HPDE6-E6E7 (cell line): ENCODE measurements around the gene PDLIM4.
A peak's percentile ranks its signal among the peaks of the same experiment; 100 is the strongest.

Source experiments
- DNase-seq: peaks from one replicate; pipeline ENCODE4 v3.0.0; 2011; ENCODE audit warnings: missing footprints; ENCODE audit errors: extremely low spot score

PDLIM4 gene

DNA sequence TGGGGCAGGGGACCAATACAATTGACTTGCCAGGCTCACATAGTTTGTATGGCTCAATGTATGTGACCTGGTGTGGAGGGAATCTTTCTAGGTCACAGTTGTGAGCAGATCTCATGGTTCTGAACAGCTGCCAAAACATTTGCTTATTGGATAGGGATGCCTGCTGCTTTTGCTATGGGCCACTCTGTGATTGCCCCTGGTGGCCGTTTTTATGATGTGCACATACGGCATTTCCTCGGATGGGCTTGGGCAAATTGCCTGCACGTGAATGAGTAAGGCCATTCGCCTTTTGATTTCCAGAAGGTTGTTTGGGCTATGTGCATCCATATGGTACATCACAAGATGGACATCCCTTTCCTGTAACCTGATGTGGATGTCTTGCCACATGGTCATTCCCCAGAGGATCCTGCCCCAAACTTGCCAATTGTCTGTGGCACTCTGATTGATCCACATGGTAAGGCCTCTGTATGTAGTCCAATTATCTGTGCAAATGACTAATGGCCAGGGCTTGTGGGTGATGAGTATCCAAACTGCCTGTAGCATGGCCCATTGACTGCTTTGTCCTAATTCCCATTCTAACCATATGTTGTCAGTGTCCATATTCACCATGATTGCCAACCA, 26.0 kb downstream of the PDLIM4 start:
- no peak for DNase-seq

DNA sequence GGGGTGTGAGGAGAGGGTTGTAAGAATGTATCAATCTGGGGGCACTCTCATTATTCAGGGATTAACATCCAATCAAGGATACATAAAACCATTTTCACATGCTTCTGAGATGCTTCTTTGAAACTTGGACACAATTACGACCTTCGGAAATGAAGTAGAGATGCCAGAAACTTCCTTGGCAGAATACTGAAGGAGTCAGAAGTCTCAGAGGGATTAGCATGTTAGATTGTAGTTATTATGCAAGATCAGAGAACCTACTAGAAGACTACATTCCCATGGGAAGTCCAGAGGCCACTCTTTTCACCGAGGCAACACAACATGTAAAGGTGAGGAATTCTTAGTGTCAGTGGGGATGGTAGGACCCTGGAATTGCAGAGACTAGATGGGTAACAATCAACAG, 31.6 kb downstream of the PDLIM4 start:
- DNase-seq: no peak

DNA sequence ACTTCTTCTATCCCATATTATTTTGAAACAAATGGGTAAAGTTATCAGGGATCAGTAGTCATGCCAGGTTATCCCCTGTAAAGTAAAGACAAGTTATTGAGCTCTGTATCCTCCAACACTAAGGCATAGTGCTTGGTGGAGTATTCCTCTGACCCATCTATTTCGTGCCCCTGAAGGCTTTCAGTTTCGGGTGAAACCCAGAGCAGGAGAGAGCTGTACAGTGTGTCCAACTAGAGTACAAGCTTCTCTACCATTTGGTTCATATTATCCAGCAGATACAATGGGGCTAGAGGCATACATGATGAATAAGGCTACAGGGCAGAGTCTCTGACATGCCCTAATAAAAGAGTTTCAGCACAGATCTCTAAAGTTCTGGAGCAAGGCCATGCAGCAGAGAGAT, 33.5 kb downstream of the PDLIM4 start:
- no peak for DNase-seq

DNA sequence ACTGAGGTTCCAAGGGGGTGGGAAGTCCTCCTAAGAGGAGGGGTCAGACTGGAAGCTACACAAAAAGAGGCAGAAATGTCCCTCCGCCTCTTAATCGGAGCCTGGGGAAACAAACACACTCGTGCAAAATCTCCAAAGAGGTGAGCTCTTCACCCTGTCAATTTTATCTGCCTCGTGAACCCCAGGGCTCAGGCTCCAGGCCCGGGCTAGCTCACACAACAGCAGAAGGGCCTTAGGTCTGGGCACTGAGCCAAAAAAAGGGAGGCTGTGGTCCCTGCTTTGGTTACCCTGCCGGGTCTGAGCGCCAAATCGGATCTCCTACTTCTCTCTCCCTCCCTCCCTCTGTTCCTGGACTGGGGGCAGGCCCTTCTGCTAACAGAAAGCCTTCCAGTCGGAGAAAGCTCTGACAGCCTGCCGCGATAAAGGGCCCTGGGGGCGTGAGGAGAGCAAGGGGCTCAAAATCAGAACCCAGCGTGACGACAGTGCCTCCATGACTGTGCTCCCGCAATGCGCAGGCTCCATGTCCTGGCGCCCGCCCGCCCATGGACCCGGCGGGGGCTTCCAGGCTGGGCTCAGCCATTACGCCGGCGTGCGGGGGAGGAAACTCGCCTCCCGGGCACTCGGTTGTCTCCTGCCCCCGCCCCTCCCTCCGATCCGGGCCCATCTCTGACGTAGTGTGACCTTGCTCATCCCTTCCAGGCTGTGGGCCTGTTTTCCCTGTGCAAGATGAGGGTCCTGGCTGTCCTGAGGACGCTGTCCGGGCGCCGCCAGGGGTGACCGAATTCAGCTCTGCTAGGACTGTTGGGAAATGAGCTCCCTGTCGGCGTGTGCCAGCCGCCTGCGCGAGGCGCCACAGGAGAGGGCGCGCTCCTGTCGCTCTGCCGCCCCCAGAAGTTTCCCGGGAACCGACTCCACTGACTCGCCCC, 35.8 kb downstream of the PDLIM4 start:
- DNase-seq: peak; percentile 81

DNA sequence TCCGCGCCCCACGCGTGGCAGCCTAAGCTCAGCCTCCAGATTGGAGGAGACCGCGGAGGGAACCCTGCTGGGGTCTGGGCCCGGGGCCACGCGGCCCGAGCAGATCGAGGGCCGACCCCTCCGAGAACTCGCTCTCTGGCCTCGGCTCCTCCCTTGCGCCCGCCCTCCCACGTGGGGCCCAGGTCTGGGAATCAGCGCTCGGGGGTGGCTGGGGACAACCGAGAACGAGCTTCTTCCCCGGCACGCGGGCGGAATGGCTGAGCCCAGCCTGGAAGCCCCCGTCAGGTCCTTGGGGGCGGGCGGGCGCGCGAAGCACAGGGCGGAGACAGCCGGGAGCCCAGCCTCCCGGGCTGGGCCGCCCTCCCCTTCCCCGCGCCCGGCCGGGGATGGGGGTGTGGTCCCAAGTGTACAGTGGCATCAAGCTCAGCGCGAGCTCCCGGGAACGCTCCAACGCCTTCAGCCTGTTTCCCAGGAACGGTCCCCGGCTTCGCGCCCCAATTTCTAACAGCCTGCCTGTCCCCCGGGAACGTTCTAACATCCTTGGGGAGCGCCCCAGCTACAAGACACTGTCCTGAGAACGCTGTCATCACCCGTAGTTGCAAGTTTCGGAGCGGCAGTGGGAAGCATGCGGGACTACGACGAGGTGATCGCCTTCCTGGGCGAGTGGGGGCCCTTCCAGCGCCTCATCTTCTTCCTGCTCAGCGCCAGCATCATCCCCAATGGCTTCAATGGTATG, 36.7 kb downstream of the PDLIM4 start, which contains the start of gene SLC22A4:
Gene SLC22A4, plus strand, starts transcription at position 403 of the 736 bp plus-strand sequence. Its CDS starts 223 bp downstream, at position 626.
- DNase-seq: peak; percentile 91

DNA sequence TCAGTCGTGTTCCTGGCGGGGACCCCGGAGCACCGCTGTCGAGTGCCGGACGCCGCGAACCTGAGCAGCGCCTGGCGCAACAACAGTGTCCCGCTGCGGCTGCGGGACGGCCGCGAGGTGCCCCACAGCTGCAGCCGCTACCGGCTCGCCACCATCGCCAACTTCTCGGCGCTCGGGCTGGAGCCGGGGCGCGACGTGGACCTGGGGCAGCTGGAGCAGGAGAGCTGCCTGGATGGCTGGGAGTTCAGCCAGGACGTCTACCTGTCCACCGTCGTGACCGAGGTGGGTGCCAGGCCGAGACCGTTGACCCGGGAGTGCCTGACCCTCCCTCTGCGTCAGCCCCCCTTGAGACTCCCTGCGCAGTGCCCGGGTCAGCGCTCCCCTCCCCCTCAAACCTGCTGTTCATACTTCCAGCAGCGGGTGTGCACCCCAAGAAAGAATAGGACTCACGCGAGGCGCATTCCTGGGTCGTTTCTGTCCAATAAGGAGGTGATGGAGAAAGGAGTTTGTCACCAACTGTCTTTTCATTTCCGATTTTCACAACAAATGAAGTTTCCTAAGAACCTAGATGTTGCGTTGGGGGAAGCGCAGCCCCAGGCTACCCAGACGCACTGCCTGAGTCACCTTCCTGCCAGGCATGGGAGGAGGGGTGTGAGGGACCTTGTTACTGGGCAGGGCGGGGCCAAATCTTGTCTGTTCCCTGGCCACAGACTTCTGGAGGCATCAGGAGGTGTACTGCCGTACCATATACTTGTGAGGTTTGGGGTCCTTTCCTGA, 37.4 kb downstream of the PDLIM4 start:
- DNase-seq: peak; percentile 76

DNA sequence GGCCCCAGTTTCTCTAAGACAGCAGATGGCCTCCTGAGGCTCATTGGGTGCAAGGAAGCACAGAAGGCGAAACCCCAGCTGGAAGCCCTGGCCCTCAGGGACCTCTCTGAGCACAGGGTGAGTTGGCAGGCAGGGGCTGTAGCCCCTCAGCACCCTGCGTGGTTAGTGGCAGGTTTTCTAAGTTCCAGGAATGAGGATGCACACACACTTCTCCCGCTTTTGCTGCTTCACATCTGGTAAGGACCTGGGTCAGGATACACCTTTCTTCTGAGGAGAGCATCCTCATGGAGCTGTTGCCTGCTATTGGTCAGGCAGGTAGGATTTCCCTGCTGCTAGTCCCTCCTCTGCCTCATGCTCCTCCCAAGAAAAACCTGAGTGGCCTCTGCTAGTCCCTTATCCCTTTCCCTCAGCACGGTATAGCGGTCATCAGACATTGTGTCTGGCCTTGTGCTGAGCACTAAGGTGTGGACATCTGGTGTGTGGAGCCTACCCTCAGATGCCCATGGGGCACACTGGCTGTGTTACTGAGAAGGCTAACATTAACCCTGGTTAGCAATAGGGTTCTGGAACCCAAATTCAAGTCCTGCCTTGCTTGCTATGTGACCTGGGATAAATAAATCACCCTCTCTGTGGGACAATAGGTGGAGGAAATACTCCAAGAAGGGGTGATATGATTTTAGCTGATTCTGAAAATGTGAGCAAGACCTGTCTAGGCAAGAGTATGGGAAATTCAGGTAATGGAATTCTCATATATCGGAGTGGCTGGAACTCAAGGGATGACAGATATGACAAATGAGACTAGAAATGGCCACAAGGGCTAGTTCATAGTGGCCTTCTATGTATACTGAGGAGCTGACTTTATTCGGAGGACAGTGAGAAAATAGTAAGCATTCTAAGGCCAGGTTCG, 38.3 kb downstream of the PDLIM4 start:
- DNase-seq: no peak

DNA sequence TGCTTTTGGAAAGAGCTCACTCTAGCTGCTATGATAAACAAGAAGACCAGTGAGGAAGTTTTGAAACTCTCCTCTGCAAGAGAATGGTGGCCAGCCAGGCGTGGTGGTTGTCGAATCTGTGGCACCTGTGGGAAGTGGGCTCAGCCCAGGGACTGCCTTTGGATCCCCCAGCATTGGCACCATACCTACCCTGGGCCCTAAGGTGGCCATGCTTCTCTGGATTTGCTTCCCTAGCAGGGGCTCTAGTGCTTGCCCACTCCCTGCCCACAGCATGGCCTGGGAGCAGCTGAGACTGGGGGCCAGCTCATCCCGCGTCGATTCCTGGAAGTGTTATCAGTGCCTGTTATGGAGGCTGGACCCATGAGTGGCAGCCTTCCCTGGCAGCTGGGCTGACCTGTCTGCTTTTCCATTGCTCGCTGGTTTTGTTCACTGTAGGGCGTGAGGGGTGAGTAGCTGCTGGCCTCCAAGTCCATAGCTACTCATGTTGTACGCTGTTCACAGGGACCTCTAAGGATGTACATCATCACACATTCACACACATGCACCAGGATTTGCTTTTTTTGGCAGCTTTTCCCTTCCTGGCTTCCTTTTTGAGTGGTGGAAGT, 39.0 kb downstream of the PDLIM4 start:
- DNase-seq: no peak

DNA sequence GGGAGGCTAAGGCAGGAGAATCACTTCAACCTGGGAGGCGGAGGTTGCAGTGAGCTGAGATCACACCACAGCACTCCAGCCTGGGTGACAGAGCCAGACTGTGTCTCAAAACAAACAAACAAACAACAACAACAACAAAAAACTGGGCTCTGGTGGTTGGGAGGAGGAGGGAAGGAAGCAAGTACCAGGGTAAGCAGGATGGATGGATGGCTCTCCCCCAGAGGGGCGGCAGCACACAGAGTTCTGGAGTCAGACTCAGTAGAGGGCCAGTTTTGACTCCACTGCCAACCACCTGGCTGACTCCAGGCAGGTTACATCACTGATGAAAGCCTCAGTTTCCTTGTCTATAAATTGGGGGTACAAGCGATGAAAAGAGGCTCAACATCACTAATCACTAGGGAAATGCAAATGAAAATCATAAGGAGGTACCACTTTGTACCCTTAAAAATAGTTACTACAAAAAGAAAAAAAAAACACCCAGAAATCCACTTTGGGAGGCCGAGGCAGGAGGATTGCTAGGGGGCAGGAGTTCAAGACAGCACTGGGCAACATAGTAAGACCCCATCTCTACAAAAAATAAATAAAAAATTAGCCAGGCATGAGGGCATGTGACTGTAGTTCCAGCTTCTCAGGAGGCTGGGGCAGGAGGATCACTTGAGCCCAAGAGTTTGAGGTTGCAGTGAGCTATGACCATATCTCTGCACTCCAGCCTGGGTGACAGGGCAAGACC, 39.9 kb downstream of the PDLIM4 start:
- DNase-seq: no peak

DNA sequence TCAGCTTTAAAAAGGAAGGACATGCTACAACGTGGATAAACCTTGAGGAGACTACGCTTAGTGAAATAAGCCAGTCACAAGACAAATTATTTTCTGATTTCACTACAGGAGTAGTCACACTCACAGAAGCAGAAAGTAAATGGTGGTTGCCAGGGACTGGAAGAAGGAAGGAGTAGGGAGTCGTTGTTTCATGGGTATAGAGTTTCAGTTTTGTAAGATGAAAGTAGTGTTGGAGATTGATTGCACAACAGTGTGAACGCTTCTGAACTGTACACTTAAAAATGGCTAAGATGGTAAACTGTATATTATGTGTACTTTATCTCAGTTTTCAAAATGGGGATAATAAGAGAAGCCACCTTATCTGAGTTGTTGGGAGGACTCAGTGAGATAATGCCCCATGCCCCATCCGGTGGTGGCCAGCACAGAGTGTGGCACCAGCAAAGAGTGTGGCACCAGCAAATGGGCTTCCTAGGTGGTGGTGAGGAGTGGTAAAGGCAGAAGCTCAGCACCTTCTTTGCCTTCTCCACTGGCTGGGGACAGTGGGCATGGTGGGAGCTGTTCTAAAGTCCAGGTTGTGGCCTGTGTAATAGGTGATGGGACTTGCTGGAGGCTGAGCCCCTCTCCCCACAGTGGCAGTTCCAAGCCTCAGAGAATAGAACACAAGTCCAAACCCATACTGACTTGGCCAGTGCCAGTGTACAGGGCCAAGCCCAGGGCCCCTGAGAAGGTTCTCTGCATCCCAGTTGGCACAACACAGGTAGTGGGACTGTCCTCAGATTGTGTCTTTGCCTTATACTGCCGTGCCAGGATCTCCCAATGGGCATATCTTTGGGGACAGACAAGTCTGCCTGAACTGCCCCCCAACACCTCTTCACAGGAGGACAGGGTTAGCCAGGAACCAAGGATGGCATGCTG, 41.1 kb downstream of the PDLIM4 start:
- DNase-seq: no peak

DNA sequence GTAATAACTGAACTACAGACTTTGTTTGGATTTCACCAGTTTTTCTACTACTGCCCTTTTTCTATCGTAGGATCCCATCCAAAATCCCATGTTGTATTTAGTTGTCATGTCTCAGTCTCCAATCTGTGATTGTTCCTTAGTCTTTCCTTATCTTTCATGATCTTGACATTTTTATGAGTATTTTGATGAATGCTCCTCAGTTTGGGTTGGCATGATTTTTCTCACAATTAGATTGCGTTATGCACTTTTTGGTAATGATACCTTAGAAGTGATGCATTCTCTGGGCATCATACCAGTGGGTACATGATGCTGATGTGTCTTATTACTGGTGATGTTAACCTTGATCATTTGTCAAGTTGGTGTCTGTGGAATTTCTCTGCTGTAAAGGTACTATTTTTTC, 42.4 kb downstream of the PDLIM4 start:
- no peak for DNase-seq

DNA sequence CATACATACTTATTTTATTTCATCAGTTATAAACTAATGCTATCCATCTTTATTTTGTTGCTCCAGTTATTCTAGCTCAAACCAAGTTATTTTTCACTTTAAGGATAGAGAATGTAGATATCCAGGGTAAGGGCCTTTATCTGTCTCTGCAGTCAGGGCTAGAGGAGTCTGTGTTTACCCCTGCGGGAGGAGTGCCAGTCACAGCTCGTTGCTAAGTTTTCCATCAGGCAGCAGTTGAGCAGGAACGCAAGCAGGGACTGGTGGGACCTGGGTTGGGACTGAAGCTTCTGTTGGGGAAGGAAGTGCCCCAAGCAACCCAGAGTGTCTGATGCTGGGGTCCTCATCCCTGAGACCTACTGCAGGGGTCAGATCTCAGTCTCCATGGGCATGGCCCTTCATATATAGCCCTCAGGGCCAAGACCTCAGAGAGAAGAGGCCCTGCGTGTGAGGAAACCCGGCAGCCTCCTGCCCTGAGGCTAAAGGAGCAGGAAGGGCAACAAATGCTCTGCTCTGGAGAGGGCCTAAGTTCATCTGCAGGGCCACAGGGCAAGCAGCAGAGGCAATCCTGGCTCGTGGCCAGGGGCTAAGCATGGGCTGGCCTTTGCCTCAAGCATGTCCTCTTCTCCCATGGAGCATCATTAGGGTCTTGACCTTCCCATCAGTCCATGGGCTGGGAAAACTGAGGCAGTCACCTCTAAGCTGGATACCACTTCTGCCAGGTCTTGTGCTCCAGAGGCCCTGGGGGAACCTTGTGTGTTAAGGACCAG, 43.3 kb downstream of the PDLIM4 start:
- DNase-seq: no peak

DNA sequence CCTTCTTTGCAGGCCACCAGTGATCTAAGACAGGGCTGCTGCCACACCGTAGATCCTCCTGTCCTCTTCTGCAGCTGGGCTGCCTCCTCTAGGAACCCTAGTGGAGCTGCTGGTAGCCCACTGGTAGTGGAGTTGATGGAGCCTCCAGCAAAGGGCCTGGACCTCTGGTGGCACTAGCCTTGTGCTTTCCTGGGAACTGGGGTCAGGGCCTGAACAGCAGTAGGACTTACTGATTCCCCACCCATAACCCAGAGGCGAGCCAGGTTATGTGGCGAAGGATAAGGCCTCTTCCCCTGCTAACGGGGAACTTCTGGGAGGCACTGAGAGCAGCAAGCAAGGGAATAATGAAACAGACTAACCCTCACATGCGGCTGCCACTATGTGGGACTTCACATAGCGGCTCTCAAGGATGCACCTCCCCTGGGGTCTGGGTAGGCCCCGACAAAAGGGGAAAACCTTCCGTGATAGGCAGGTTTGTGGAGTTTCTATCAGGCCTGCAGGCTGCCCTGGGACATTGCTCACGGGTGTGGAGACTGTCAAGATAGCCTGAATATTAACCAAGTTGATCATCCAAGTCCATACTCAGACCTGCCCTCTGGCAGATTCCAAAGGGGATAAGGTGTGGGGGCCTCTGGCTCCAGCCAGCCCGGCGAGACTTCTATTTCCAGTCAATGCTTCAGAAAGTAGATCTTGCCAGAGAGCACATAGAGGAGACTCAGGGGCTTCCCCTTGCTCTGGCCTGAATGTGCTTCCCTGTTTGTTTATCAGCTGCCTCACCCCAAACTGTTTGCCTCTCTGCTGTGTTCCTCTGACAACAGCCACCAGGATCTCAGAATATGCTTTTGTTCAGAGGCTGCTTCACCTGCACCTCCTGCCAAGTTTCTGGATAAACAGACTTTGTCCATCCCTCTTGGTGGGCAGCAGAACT, 44.1 kb downstream of the PDLIM4 start:
- no peak for DNase-seq

DNA sequence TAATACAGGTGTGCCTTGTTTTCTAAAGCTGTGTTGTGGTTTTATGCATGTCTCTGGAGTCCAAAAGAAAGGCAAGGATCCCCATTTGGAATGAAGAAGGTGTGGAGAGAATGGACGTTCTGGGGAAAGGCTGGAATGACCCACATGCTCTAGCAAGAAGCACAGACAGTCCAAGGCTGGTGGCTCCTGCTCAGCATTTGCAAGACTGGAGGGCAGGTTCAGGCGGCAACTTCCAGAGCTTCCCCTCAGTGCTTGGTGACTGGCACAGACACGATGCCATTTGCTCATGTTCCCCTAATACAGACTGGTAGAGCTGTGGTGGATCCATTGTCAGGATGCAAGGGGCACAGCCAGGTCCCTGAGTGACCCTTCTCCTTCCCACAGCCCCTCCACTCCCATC, 44.9 kb downstream of the PDLIM4 start:
- DNase-seq: no peak

DNA sequence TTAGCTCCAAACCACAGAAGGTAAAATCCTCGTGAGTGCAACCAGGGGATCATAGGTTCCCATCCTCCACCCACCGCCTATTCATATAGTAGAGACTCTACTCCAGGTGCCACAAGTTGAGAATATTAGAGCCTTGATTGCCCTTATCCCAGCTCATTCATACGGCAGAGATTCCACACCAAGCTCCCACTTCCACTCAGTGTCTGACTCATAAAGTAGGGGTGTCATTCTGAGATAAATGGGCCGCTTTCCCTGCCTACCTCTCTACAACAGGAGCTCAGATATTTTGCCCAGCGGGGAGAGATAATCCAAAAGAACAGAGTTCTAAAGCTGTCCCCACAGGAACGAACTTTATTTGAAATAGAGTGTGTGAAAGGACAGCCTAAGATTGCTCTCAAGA, 46.1 kb downstream of the PDLIM4 start:
- DNase-seq: no peak

DNA sequence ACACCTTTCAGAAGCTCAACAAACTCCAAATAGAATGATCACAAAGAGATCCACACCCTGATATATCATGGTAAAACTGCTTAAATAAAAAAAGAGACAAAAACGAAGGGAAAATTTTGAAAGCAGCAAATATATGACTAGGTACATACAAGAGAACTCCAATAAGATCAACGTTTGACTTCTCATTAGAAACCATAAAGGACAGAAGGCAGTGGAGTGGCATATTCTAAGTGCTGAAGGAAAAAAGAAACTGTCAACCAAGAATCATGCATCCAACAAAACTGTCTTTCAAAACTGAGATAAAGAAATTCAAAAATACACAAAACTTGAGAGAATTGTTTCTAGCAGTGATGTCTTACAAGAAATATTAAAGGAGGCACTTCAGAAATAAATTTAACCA, 47.9 kb downstream of the PDLIM4 start:
- no peak for DNase-seq

DNA sequence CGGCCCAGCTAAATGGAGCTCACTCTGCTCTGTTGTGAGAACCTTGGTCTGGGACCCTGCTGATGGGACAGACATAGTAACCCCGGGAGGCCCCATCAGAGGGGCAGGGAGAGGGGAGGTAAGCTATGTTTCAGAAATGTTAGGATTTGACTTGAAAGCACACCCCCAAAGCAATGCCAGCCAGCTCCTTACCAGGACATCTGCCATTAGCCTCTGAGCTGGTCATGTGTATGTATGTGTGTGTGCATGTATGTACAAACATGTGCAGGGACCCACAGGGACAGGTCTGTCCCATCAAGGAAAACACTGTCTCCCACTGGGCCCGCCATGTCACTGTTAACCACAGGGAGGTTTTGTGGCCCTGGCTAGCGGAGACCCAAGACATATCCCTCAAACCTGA, 51.2 kb downstream of the PDLIM4 start:
- no peak for DNase-seq
